Adrenal gland (tissue), 5 donors: Measurements from ENCODE around the gene NEDD8.

ENCODE experiments used
- POLR2A ChIP-seq, 2 donors: fragments of 450-650 bp; IDR thresholded peaks; one replicate each; pipeline ENCODE4 v1.6.1; 2017; ENCODE audit warnings: antibody characterized with exemption in 2 of 2, mild to moderate bottlenecking in 2 of 2, moderate library complexity in 1 of 2
- TF ChIP-seq, protein P1 (sequence below), 6 experiments: fragments of 450-650 bp in 4 of 6; fragments of 200-600 bp in 2 of 6; sonication (generic) in 1 of 6; IDR thresholded peaks; 1 replicate in 5 of 6; 2 replicates in 1 of 6; pipeline versions ENCODE4 v1.5.1 to v1.8.0; 2016 to 2021; ENCODE audit warnings: antibody characterized with exemption in 6 of 6, mild to moderate bottlenecking in 2 of 6, moderate library complexity in 1 of 6
- donor health status: DM: no; HTN: no; CAD: no.

- TF ChIP-seq, protein P1, sequence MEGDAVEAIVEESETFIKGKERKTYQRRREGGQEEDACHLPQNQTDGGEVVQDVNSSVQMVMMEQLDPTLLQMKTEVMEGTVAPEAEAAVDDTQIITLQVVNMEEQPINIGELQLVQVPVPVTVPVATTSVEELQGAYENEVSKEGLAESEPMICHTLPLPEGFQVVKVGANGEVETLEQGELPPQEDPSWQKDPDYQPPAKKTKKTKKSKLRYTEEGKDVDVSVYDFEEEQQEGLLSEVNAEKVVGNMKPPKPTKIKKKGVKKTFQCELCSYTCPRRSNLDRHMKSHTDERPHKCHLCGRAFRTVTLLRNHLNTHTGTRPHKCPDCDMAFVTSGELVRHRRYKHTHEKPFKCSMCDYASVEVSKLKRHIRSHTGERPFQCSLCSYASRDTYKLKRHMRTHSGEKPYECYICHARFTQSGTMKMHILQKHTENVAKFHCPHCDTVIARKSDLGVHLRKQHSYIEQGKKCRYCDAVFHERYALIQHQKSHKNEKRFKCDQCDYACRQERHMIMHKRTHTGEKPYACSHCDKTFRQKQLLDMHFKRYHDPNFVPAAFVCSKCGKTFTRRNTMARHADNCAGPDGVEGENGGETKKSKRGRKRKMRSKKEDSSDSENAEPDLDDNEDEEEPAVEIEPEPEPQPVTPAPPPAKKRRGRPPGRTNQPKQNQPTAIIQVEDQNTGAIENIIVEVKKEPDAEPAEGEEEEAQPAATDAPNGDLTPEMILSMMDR (IDR thresholded peaks at IDR 0.05) = no peak
- no peak for TF ChIP-seq POLR2A (IDR thresholded peaks at IDR 0.05)
These were observed 8.1 kb upstream of the NEDD8 start for GRCh38 chr14:24240110-24240918.
